K562 (cell line): ENCODE measurements around the gene MYO10. TPM values are rescaled to one million over a fixed set of nuclear protein-coding genes. Genes with fewer than 3 reads are reported as not detected.

Experiments used
- ATAC-seq: fragments of 200-7000 bp; cut with Tn5 transposase; 3 replicates; pipeline ENCODE4 v1.9.1; 2020; ENCODE audit warnings: moderate library complexity
- BruUV-seq: library from RNA; stranded (reverse); fragments of 400-500 nt; replicated peaks from 2 replicates; lab custom pipeline; 2021; lab: Mats Ljungman, UMichigan
- CTCF ChIA-PET: fragments of 300-600 bp; formaldehyde crosslinking; extraction: SDS; loops from one replicate; lab custom pipeline; 2021; ENCODE audit warnings: low intra/inter-chr PET ratio; lab: Yijun Ruan, JAX
- POLR2A ChIA-PET: fragments of 300-600, 350-650 bp; sonication (Branson Sonifier 250); formaldehyde crosslinking; extraction: SDS; loops from one replicate; lab custom pipeline; 2021; ENCODE audit warnings: antibody characterized with exemption, inconsistent platforms; lab: Yijun Ruan, JAX
- DNase-seq, 4 experiments: peaks; one replicate each; pipeline versions ENCODE4 v3.0.0 to v3.0.0-alpha.2; 2011 to 2018; ENCODE audit warnings: low spot score in 3 of 4, mixed read lengths in 3 of 4; ENCODE audit errors: extremely low read depth in 1 of 4
- FAIRE-seq: peaks from 2 replicates; lab custom pipeline; 2011; peaks lifted over from hg19 to GRCh38; lab: Jason Lieb, UNC
- H2AFZ ChIP-seq: 2 replicates; pipeline ENCODE4 v1.6.0; 2011; ENCODE audit warnings: low read depth, low read length, control low read depth, inconsistent platforms
- H3K27ac ChIP-seq: fragments of 200-600 bp; 3 replicates; pipeline ENCODE4 v1.8.0; 2011; ENCODE audit warnings: low read depth, mild to moderate bottlenecking, control low read depth, inconsistent platforms, low read length, moderate library complexity, mixed read lengths; ENCODE audit errors: extremely low read depth
- H3K27me3 ChIP-seq, 2 experiments: fragments of 300-600 bp in 1 of 2; 2 replicates in 1 of 2; 3 replicates in 1 of 2; pipeline versions ENCODE4 v1.6.0 to v1.8.0; 2011; ENCODE audit warnings: inconsistent platforms in 2 of 2, low read length in 2 of 2, mild to moderate bottlenecking in 1 of 2, mixed read lengths in 1 of 2, moderate library complexity in 1 of 2; ENCODE audit not compliant: control insufficient read depth in 2 of 2, insufficient read depth in 2 of 2
- H3K36me3 ChIP-seq: fragments of 300-600 bp; 3 replicates; pipeline ENCODE4 v1.8.0; 2011; ENCODE audit warnings: mild to moderate bottlenecking, low read length, inconsistent platforms; ENCODE audit not compliant: control insufficient read depth, insufficient read depth
- H3K4me1 ChIP-seq, 2 experiments: fragments of 200-600 bp in 1 of 2; replicated peaks in 1 of 2; 2 replicates in 1 of 2; 3 replicates in 1 of 2; pipeline versions ENCODE4 v1.5.1 to v1.8.0; 2011; ENCODE audit warnings: inconsistent platforms in 2 of 2, low read length in 2 of 2, mild to moderate bottlenecking in 1 of 2, mixed read lengths in 1 of 2, moderate library complexity in 1 of 2; ENCODE audit not compliant: control insufficient read depth in 2 of 2, insufficient read depth in 2 of 2
- H3K4me2 ChIP-seq: 2 replicates; pipeline ENCODE4 v1.6.1; 2011; ENCODE audit warnings: low read length, control low read depth, inconsistent platforms, mixed read lengths; ENCODE audit not compliant: insufficient read depth
- H3K4me3 ChIP-seq: fragments of 200-600 bp; sonication (generic), shearing (Covaris generic); 2 replicates; pipeline ENCODE4 v1.5.1; 2016; ENCODE audit warnings: control low read depth, inconsistent platforms
- H3K79me2 ChIP-seq: fragments of 200-600 bp; 3 replicates; pipeline ENCODE4 v1.8.0; 2011; ENCODE audit warnings: low read length, inconsistent platforms; ENCODE audit not compliant: control insufficient read depth, insufficient read depth
- H3K9ac ChIP-seq, 2 experiments: 2 replicates each; pipeline versions ENCODE4 v1.6.0 to v1.6.1; 2011; ENCODE audit warnings: low read depth in 2 of 2, low read length in 2 of 2, control low read depth in 1 of 2, inconsistent platforms in 1 of 2, mild to moderate bottlenecking in 1 of 2, mixed read lengths in 1 of 2; ENCODE audit not compliant: insufficient read depth in 1 of 2
- H3K9me1 ChIP-seq: one replicate; pipeline ENCODE4 v1.6.0; 2011; ENCODE audit warnings: inconsistent platforms, mild to moderate bottlenecking, low read length, moderate library complexity; ENCODE audit not compliant: control insufficient read depth, insufficient read depth
- H3K9me3 ChIP-seq: replicated peaks from 2 replicates; pipeline ENCODE4 v1.5.1; 2011; ENCODE audit warnings: low read depth, low read length, inconsistent platforms; ENCODE audit not compliant: control insufficient read depth, insufficient read depth
- H4K20me1 ChIP-seq: replicated peaks from 2 replicates; pipeline ENCODE4 v1.6.1; 2011; ENCODE audit warnings: low read length, inconsistent platforms, mixed read lengths; ENCODE audit not compliant: control insufficient read depth, insufficient read depth
- CBX1 ChIP-seq: sonication (generic); IDR thresholded peaks from 2 replicates; pipeline ENCODE4 v1.6.1; 2016; ENCODE audit warnings: antibody characterized with exemption, low read depth, mild to moderate bottlenecking
- FUS ChIP-seq: fragments of 200-400 bp; formaldehyde crosslinking; optimal IDR thresholded peaks from 2 replicates; pipeline ENCODE3; 2017; ENCODE audit warnings: low read depth, low read length
- MBD2 ChIP-seq: sonication (generic); IDR thresholded peaks from 2 replicates; pipeline ENCODE4 v1.6.1; 2016; ENCODE audit warnings: low read depth, borderline replicate concordance
- MCM7 ChIP-seq, 2 experiments: fragments of 450-650 bp; IDR thresholded peaks; 2 replicates each; pipeline ENCODE4 v1.6.1; 2016 to 2018
- MECOM ChIP-seq: fragments of 250-450 bp; sonication (Bioruptor Pico); IDR thresholded peaks from 2 replicates; pipeline ENCODE4 v1.8.0; 2022; ENCODE audit warnings: inconsistent platforms
- POLR2AphosphoS5 ChIP-seq: IDR thresholded peaks from 2 replicates; pipeline ENCODE4 v1.6.1; 2011; ENCODE audit warnings: mild to moderate bottlenecking, low read depth, low read length, moderate library complexity; ENCODE audit not compliant: control insufficient read depth, insufficient read depth
- POLR2G ChIP-seq: fragments of 200-400 bp; formaldehyde crosslinking; IDR thresholded peaks from 2 replicates; pipeline ENCODE4 v1.6.1; 2017; ENCODE audit warnings: low read depth, mild to moderate bottlenecking, antibody characterized with exemption, low read length, moderate library complexity
- RBM22 ChIP-seq: fragments of 200-400 bp; formaldehyde crosslinking; IDR thresholded peaks from 2 replicates; pipeline ENCODE4 v1.6.1; 2018; ENCODE audit warnings: low read length, low read depth; ENCODE audit not compliant: poor library complexity, severe bottlenecking
- STAT5B ChIP-seq: fragments of 250-450 bp; sonication (Bioruptor Pico); IDR thresholded peaks from 2 replicates; pipeline ENCODE4 v1.8.0; 2021; ENCODE audit warnings: mild to moderate bottlenecking, inconsistent platforms
- TRIM24 ChIP-seq, 2 experiments: fragments of 450-650 bp; IDR thresholded peaks; 2 replicates each; pipeline ENCODE4 v1.6.1; 2016
- ZNF133 ChIP-seq: fragments of 250-450 bp; sonication (Bioruptor Pico); IDR thresholded peaks from 2 replicates; pipeline ENCODE4 v1.4.0; 2020; ENCODE audit warnings: mild to moderate bottlenecking
- ZNF347 ChIP-seq: fragments of 450-650 bp; formaldehyde crosslinking; IDR thresholded peaks from 2 replicates; pipeline ENCODE4 v1.4.0; 2020; ENCODE audit warnings: low read depth, mild to moderate bottlenecking, moderate library complexity
- ZNF507 ChIP-seq: conservative IDR thresholded peaks from 2 replicates; pipeline ENCODE4 v1.6.1; 2017; ENCODE audit warnings: missing genetic modification characterization, missing compliant biosample characterization
- ZNF583 ChIP-seq: fragments of 250-450 bp; sonication (Bioruptor Pico); IDR thresholded peaks from 2 replicates; pipeline ENCODE4 v1.4.0; 2020
- ZNF707 ChIP-seq: fragments of 250-450 bp; sonication (Bioruptor Pico); conservative IDR thresholded peaks from 2 replicates; pipeline ENCODE4 v1.8.0; 2022; ENCODE audit warnings: inconsistent platforms, mild to moderate bottlenecking, moderate library complexity
- WGBS: fragments of 100-300 bp; shearing (Covaris generic); methylation state at CpG from one replicate; pipeline ENCODE4 v1.1.6; 2016; ENCODE audit warnings: low coverage, mixed read lengths; ENCODE audit not compliant: insufficient coverage; ENCODE audit errors: missing lambda C conversion rate; 5-methylcytosine and 5-hydroxymethylcytosine counted together
- in situ Hi-C: fragments of 300-500 bp; cut with MboI; formaldehyde crosslinking; loops from 4 replicates; pipeline ENCODE4 v1.15.0; 2018; ENCODE audit warnings: inconsistent platforms, mixed read lengths
- intact Hi-C: fragments of 100-400 bp; cut with micrococcal nuclease; formaldehyde crosslinking; loops from 2 replicates; pipeline ENCODE4 v1.14.2; 2022
- polyA plus RNA-seq, 8 experiments: library from polyadenylated mRNA; depleted of rRNA in 4 of 8; stranded (reverse) in 5 of 8; unstranded in 3 of 8; fragments of >200 nt; fragmentation: Nextera tagmentation in 2 of 8; fragmentation: Illumina TruSeq in 1 of 8; extraction: Ambion mirVana in 2 of 8; extraction: Trizol in 1 of 8; gene quantifications; 2 replicates each; pipeline versions ENCODE4 v1.2.1 to v1.2.3, GENCODE V29; 2011 to 2014; ENCODE audit warnings: inconsistent platforms in 1 of 8, missing spikeins in 1 of 8
- total RNA-seq, 7 experiments: library from RNA; depleted of rRNA in 6 of 7; stranded (reverse); fragments of >200 nt in 6 of 7; fragmentation: Illumina TruSeq in 2 of 7; extraction: Trizol in 2 of 7; gene quantifications; 2 replicates each; pipeline versions ENCODE4 v1.2.1 to v1.2.3, GENCODE V29; 2011 to 2021; ENCODE audit warnings: low replicate concordance in 1 of 7
- TF ChIP-seq, protein P1 (sequence below), 2 experiments: IDR thresholded peaks in 1 of 2; conservative IDR thresholded peaks in 1 of 2; 2 replicates each; pipeline ENCODE4 v1.6.1; 2016; ENCODE audit warnings: low read depth in 2 of 2, mild to moderate bottlenecking in 1 of 2, missing compliant biosample characterization in 1 of 2, missing genetic modification characterization in 1 of 2, moderate library complexity in 1 of 2
- TF ChIP-seq, protein P2 (sequence below): fragments of 250-450 bp; sonication (Bioruptor Pico); IDR thresholded peaks from 2 replicates; pipeline ENCODE4 v1.8.0; 2022; ENCODE audit warnings: moderate library complexity, mild to moderate bottlenecking, inconsistent platforms

MYO10 gene
- total and polyA plus RNA-seq, 9 of the 15 experiments (the other 6 are each of a cell fraction or from before 2014, with no cell fraction given) = 0.04 to 0.24 TPM; not detected in 7

DNA sequence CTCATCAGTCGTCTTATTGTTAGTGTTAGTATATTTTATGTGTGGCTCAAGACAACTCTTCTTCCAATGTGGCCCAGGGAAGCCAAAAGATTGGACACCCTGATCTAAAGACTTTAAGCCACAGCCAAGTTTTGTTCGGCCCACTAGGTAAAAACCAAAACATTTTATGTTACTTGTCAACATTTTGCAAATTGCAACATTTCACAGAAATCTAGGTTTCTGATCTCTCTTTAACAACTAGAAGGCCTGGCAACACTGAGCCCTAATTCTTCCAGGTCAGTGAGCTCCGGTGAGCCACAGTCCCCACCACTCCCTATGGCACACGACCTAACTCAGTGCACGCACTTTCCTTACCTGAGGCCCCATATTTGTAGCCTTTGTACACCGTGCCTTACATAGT is 24.0 kb downstream of the MYO10 start:
- CTCF ChIA-PET = no interaction called here

More for the DNA sequence above, 24.0 kb downstream of the MYO10 start:
- ATAC-seq (no peak), FAIRE-seq (no peak), DNase-seq (no peak)
- no peaks in the 10 kb centered on the region for H3K36me3 ChIP-seq
- no peaks in the 10 kb centered on the region for H3K9me3 ChIP-seq
- no peaks in the 10 kb centered on the region for H3K4me1 ChIP-seq
- H3K27ac ChIP-seq = no peak overlapping the region
- H3K27me3 ChIP-seq = no peaks in the 10 kb centered on the region
- no peaks in the 10 kb centered on the region for H4K20me1 ChIP-seq
- no peaks in the 10 kb centered on the region for H3K9me1 ChIP-seq
- no peak overlapping the region for H2AFZ ChIP-seq
- TF ChIP-seq ZNF347 (CRISPR knock-in tag) (no peak), MECOM (CRISPR knock-in tag) (no peak), FUS (no peak), ZNF583 (CRISPR knock-in tag) (no peak), POLR2AphosphoS5 (no peak), MCM7 (IDR thresholded peaks at IDR 0.05) (no peak), ZNF133 (CRISPR knock-in tag) (no peak), STAT5B (CRISPR knock-in tag) (no peak), TRIM24 (IDR thresholded peaks at IDR 0.05) (no peak), ZNF707 (no peak), MBD2 (no peak), POLR2G (no peak), CBX1 (no peak), RBM22 (no peak), ZNF507 (tag) (no peak)
- TF ChIP-seq, protein P1, sequence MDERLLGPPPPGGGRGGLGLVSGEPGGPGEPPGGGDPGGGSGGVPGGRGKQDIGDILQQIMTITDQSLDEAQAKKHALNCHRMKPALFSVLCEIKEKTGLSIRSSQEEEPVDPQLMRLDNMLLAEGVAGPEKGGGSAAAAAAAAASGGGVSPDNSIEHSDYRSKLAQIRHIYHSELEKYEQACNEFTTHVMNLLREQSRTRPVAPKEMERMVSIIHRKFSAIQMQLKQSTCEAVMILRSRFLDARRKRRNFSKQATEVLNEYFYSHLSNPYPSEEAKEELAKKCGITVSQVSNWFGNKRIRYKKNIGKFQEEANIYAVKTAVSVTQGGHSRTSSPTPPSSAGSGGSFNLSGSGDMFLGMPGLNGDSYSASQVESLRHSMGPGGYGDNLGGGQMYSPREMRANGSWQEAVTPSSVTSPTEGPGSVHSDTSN (CRISPR knock-in tag; IDR thresholded peaks at IDR 0.05; ENCODE audit: low read depth) = no peak
- TF ChIP-seq, protein P1 (tag; conservative IDR thresholded peaks at IDR 0.05; ENCODE audit: low read depth) = no peak
- TF ChIP-seq, protein P2, sequence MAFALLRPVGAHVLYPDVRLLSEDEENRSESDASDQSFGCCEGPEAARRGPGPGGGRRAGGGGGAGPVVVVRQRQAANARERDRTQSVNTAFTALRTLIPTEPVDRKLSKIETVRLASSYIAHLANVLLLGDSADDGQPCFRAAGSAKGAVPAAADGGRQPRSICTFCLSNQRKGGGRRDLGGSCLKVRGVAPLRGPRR = no peak
- TF ChIP-seq, all 486 proteins: peak for 0
- intact Hi-C loops = no loop called here
- H3K79me2 ChIP-seq = no peaks in the 10 kb centered on the region
- H3K4me3 ChIP-seq = no peak overlapping the region
- in situ Hi-C loops = loop anchor here (25.0 kb wide), 1 partner anchor 675 kb away; the partner anchor contains the start of genes TAF11L10, TAF11L7, TAF11L8 and TAF11L9
- no TSS peak for BruUV-seq
- H3K9ac ChIP-seq = no peak overlapping the region
- WGBS = 3% methylated on average over 6 of the region's 6 CpGs
- POLR2A ChIA-PET = no interaction called here
- no peak overlapping the region for H3K4me2 ChIP-seq
